Measurements from ENCODE around the gene SMYD3.

- no peak for TF ChIP-seq ZNF274 (IDR thresholded peaks at IDR 0.05; ENCODE audit: low read depth, low read length)
- TF ChIP-seq YY1 (IDR thresholded peaks at IDR 0.05; ENCODE audit: insufficient read depth, insufficient read length): no peak
These were observed 472.0 kb downstream of the SMYD3 start for GRCh38 chr1:246035060-246035541.
